ENCODE results near the gene SERPINA6.
"Not testable (repeated sequence)": the region's sequence is repeated elsewhere in the genome, so short reads cannot be mapped to it uniquely, and the experiment has no call there.

Gene SERPINA6

GRCh38 chr14:94320243-94320642 is 2.9 kb downstream of the SERPINA6 start:
- DNase-seq = no peak

DNA sequence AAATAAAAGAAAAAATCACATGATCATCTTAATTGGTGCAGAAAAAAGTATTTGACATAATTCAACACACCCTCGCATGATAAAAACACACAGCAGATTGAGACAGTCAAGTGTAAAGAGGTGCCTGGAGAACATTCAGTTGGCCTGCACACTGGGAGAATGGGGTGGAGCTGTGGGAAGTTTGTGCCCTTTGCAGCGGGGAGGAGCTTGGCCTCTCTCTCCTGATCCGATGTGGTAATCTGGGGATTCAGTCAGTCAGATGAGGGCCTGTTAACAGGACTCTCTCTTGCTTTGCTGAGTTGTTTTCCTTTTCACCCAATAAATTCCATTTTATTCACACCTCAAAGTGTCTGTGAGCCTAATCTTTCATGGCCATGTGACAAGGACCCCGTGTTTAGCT is 5.9 kb downstream of the SERPINA6 start:
- DNase-seq = no peak

- DNase-seq = no peak
These were observed 6.4 kb downstream of the SERPINA6 start for GRCh38 chr14:94316692-94317091.

DNA sequence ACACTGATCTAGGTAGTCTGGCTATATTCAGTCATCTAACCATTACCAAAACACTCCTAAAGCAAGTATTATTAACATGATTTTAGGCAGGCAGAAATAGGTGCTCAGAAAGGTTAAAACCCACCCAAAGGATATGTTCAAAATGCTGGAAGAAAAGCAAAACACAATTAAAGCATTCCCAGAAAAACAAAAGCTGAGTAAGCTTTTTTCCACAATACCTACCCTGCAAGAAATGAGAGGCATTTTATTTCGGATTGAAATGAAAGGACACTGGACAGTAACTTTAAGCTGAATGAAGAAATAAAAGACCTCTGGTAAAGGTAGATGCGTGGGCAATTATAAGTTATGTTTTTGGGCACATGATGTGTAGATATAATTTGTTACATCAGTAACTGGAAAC is 8.2 kb downstream of the SERPINA6 start:
- DNase-seq = no peak

DNA sequence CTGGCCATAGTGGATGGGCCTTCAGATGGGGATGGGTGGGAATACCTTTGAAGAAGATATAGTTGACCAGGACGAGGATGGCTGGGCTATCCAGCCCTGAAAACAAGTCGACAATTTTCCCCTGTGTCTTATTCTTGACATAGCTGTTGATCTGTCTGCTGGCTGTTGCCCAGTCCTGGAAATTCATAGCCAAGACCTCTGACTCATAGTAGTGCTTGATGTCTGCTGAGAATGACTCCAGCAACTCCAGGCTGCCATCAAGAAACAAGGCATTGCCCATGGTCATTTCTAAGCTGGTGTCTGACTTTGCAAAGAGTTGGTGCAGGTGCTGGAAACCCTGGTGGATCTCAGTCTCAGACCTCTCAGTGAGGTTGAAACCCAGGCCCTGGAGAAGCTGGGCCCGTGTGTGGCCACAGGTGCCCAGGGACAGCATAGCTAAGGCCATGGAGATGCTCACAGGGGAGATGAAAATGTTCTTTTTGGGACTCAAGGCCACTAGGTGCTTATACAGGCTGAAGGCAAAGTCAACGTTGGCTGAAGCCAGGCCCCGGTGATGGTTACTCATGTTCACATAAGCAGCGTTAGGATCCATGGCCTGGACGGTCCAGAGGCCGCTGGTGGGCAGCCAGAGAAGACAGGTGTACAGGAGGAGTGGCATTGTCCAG is 9.0 kb downstream of the SERPINA6 start:
- no peak for DNase-seq

- no peak for DNase-seq
These were observed 10.5 kb downstream of the SERPINA6 start for GRCh38 chr14:94312481-94313246.

DNA sequence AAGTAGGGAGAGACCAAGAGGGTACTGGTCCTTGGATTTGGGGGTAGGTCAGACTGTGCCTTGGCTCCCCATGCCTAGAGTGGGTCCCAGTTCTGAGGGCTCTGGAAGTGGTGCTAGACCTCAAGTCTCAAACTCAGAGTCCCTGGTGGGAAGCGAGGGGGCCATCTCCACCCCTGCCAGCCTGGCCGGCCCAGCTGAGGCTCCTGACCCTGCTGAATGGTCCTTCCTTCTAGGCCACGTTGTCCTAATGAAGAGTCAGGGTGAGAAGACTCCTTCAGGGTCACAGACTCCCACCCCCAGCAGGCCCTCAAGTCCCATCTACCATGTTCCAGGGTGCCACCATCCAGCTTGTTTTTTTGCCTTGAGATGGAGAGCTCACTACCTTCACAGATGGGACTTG is 12.9 kb downstream of the SERPINA6 start:
- DNase-seq = no peak

DNA sequence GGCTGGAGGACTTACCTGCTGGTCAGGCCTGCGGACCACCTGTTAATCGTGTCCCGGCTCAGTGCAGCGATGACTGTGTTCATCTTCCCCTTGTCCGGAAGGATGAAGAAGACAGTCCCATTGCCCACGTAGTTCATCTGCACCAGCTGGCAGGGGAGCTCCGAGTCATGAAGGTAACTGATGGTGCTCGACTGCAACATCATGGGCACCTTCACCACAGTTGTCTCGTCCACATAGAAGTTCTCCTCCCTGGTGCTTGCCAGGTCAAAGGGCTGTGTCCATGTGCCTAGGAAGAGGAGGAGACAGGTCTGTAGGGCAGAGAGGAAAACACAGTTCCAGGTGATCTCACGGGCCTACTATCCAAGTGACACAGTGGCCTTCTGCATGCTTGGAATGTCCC is 13.4 kb downstream of the SERPINA6 start:
- DNase-seq = no peak

DNA sequence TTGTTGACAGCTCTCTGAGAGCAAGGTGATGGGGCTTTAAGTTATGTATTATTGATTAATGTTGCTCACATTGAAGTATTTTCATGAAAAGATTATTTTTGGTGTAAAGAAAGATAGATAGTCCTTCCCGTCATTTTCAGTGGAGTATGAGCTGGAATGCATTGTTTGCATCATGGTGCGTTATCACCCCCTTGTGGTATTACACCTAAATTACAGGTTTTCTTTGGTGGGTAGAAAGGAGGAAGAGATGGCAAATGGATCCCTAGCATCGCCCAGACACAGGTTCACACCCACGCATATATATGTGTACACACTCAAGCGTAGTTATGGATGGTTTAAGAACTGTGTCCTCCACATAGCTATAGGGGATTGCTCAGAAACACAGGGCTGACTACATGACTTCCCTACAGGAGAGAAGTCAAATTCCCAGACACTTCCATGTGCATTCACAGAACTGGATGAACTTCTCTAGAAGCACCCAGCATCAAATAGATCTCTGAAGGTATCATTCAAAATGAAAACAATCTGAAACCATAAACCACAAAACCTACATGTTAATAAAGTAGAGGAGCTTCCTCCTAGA is 15.6 kb downstream of the SERPINA6 start:
- DNase-seq = no peak

DNA sequence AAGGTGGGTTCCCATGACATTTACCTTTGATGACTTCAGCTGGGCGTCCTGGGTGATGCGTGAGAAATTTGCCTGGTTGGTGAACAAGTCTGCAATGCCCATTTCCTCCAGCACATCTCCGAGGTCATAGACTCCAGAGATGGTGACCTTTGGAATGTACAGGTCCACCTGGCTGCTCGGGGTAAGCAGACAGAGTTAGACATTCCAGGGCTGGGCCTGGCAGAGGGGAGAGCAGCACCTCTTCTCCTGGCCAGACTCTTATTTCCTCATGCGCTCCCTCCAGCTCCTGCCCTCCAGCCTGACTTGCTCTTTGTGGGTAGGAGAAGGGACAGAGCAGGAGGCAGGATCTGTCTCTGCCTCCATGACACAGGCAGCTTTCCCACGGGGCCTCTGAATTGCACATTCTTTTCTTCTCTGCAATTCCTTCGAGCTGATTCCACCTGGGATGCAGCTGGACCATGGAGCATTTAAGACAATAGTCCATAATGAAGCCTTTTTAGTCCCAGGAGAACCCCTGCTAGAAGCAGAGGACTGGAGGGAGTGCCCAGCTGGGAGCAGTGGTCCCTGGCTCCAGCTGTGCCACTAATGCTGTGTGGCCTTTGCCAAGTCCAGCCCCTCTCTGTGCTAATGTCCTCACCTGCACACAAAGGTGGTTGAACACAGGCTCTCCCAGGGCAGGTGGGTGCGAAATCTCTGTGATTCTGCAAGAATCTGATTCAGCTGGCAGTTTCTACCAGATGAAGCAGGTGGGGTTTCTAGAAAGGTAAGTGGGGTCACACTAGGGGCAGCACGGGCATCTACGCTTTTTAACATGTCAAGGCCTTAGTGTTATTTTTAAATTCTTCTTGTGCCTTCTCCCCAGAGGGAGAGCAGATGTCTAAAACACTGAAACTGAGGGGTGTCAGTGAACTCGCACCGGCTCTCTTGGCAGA is 16.8 kb downstream of the SERPINA6 start:
- DNase-seq = no peak

- no peak for DNase-seq
These were observed 17.5 kb downstream of the SERPINA6 start for GRCh38 chr14:94305620-94306019.

GRCh38 chr14:94304243-94304642 is 18.9 kb downstream of the SERPINA6 start:
- DNase-seq = no peak

DNA sequence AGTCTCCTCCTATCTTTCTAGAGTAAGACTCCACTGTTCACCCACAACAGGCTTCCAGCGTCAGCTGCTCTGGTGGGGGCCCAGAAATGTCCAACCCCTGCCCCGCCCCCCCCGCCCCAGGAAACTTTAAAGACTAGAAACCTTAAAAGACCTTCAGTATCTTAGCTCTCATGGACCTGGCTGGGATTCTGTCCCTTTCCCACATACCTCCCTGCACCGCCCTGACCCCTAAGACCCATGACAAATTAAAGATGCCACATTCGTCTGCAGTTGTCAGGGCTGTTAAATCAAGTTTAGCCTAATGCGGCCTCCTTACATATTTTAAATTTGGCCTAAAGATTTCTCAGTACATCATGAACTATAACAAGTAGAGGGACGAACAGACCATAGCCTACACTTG is 20.0 kb downstream of the SERPINA6 start:
- DNase-seq = no peak

DNA sequence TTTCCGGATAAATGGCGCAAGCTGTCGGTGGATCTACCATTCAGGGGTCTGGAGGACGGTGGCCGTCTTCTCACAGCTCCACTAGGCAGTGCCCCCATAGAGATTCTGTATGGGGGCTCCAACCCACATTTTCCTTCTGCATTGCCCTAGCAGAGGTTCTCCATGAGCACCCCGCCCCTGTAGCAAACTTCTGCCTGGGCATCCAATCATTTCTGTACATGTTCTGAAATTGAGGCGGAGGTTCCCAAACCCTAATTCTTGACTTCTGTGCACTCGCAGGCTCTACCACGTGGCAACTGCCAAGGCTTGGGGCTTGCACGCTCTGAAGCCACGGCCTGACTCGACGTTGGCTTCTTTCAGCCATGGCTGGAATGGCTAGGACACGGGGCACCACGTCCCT is 25.0 kb downstream of the SERPINA6 start:
- DNase-seq = no peak

GRCh38 chr14:94296181-94296545 is 27.0 kb downstream of the SERPINA6 start:
- DNase-seq = not testable (repeated sequence)

DNA sequence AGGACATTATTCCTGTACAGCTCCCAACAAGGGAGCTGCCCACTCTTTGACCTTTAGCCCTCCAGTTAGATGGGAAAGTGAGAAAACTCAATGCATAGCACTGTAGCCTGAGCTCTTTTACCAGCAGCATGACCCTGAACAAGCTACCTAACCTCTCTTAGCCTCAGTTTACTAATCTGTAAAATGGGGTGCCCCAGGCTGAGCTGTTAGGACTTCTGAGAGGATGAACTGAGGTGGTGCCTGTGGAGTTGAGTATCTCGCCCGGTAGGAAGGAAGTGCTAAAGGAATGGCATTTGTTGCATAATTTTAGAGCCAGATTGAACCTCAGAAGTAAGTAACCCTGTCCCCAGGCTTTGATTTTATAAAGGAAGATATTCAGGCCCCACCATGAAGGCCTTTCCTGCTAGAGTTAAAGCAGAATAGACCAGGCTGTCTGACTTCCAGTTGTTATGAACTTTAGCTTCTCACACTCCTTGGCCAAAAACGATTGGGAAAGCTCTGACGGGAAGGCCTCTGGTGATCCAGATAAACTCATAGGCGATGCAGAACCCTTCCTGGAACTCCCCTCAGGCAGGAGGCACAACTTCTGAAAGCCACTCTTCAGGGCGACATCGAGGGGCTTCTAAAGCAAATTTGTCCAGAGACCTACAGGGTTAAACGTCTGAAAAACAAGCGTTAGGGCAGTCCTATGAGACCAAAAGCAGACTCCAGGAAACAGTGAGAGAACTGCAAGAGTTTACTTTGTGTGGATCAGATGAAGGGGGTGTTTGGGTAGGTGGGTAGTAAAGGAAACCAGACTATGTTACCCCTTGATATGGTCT is 27.6 kb downstream of the SERPINA6 start:
- DNase-seq = no peak

- no peak for DNase-seq
These were observed 29.6 kb downstream of the SERPINA6 start for GRCh38 chr14:94293578-94293924.

- DNase-seq = no peak
These were observed 30.1 kb downstream of the SERPINA6 start, which contains the start of gene SERPINA10 for GRCh38 chr14:94292872-94293577. SERPINA10 (minus strand) TSS chr14:94293268; CDS start chr14:94290593, 2,675 bp downstream.

DNA sequence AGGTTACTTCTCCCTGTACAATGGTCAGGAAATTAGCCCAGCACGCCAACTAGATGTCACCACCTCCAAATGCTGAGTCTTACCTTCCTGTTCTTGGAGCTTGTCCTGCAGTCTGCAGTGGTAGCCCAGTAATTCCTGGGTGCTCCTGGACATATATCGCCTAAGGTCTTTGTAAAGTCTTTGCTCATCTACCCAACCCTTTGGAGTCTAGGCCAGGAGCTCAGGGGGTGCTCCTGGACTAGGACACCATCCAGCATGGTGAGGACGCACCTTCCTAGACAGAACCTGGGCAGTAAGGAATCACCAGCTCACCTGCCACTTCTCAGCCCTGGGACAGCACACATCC is 30.6 kb downstream of the SERPINA6 start:
- no peak for DNase-seq

- DNase-seq = no peak
These were observed 31.1 kb downstream of the SERPINA6 start for GRCh38 chr14:94291906-94292525.

Data from left hindlimb (tissue), 1 donor.